KG1 (cell line): Measurements from ENCODE around the gene MEIKIN.
"Not testable (repeated sequence)": the region's sequence is repeated elsewhere in the genome, so short reads cannot be mapped to it uniquely, and the experiment has no call there.

Experiments
- DNase-seq: peaks from one replicate; lab custom pipeline; 2025; lab: John Stamatoyannopoulos, UW

MEIKIN gene

GRCh38 chr5:131902266-131902665 lies 43.2 kb downstream of the MEIKIN start:
- not testable (repeated sequence) for DNase-seq

DNA sequence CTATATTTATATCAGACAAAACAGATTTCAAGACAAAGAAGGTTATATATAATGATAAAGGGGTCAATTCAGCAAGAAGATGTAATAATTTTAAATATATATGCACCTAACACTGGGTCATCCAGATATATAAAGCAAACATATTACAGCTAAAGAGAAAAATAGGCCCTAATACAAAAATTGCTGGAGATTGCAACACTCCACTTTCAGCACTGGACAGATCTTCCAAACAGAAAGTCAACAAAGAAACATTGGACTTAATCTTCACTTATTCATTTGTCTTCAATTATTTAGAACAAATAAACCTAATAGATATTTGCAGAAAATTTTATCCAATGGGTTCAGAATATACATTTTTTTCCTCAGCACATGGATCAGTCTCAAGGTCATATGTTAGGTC lies 45.8 kb downstream of the MEIKIN start:
- no peak for DNase-seq

- DNase-seq, result no peak
Observed at GRCh38 chr5:131883984-131884383, 61.5 kb downstream of the MEIKIN start.

- no peak for DNase-seq
Observed at GRCh38 chr5:131879705-131880104, 65.8 kb downstream of the MEIKIN start.

GRCh38 chr5:131877873-131878272 lies 67.6 kb downstream of the MEIKIN start:
- DNase-seq, result no peak

GRCh38 chr5:131871251-131871650 lies 74.2 kb downstream of the MEIKIN start:
- not testable (repeated sequence) for DNase-seq

GRCh38 chr5:131867524-131867923 lies 77.9 kb downstream of the MEIKIN start:
- no peak for DNase-seq

DNA sequence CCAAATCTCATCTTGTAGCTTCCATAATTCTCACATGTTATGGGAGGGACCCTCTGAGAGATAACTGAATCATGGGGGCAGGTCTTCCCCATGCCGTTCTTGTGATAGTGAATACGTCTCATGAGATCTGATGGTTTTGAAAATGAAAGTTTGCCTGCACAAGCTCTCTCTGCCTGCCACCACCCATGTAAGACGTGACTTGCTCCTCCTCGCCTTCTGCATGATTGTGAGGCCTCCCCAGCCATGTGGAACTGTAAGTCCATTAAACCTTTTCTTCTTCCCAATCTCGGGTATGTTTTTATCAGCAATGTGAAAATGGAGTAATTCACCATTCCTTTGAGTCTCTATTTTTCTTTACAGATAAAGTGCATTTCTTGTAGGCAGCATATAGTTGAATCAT lies 81.8 kb downstream of the MEIKIN start:
- no peak for DNase-seq

- DNase-seq, result no peak
Observed at GRCh38 chr5:131857388-131857787, 88.1 kb downstream of the MEIKIN start.

- no peak for DNase-seq
Observed at GRCh38 chr5:131855452-131855851, 90.0 kb downstream of the MEIKIN start.

GRCh38 chr5:131854134-131854533 lies 91.3 kb downstream of the MEIKIN start:
- DNase-seq, result no peak

- no peak for DNase-seq
Observed at GRCh38 chr5:131848662-131849061, 96.8 kb downstream of the MEIKIN start.

- no peak for DNase-seq
Observed at GRCh38 chr5:131846536-131846935, 98.9 kb downstream of the MEIKIN start.

- DNase-seq, result no peak
Observed at GRCh38 chr5:131845828-131846227, 99.6 kb downstream of the MEIKIN start.

DNA sequence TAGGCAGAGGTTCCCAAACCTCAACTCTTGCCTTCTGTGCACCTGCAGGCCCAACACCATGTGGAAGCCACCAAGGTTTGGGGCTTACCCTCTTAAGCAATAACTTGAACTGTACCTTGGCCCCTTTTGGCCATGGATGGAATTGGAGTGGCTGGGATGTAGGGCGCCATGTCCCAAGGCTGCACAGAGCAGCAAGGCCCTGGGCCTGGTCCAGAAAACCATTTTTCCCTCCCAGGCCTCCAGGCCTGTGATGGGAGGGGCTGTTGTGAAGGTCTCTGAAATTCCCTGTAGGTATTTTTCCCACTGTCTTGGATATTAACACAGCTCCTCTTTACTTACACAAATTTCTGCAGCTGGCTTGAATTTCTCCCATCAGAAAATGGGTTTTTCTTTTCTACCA lies 102.5 kb downstream of the MEIKIN start:
- not testable (repeated sequence) for DNase-seq

- not testable (repeated sequence) for DNase-seq
Observed at GRCh38 chr5:131832702-131833101, 112.8 kb downstream of the MEIKIN start.

GRCh38 chr5:131825404-131826013 lies 120.0 kb downstream of the MEIKIN start:
- DNase-seq, result no peak

GRCh38 chr5:131824631-131825030 lies 120.8 kb downstream of the MEIKIN start:
- DNase-seq, result no peak

GRCh38 chr5:131821221-131821620 lies 124.2 kb downstream of the MEIKIN start:
- no peak for DNase-seq

DNA sequence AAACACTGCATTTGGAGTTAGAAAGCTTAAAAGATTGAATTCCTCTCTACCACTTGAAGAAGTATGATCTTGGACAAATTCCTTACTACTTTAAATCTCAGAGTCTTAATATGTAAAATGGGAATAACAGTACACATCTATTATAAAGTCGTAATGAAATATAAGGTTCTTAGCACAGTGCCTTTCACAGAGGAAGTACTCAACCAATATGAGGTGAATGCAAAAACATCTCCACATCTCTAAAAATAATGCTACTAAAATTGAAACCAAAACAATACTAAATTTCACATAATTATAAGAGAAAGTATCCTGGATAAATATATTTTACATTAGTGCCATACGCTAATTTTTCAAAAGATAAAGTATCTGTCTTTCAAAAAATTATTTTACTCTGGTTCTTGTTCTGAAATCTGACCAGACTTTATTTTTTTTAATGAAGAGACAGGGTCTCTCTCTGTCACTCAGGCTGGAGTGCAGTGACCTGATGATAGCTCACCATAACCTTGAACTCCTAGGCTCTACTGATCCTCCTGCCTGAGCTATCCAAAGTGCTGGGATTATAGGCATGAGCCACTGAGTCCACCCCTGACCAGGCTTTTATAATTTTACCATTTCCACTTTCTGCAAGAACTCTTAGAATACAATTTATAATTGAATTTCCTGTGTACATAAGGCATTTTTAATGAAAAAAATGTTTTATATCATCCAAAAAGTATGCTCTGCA lies 127.3 kb downstream of the MEIKIN start:
- DNase-seq, result no peak

DNA sequence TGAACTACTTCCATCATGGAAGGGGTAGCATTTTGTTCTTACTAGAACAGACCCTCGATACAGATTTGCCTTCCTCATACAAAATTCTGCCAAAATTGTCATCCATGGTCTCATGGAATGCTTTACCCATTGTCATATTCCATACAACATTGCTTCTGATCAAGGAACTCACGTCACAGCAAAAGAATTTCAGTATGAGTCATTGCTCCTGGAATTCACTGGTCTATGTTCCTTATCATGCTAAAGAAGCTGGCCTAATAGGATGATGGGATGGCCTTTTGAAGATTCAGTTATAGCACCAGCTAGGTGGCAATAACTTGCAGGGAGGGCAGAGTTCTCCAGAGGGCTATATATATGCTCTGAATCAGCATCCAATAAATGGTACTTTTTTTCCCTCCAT lies 130.5 kb downstream of the MEIKIN start:
- DNase-seq, result no peak

- DNase-seq, result no peak
Observed at GRCh38 chr5:131812371-131813160, 132.9 kb downstream of the MEIKIN start.
